Spleen (tissue), 11 donors: ENCODE measurements around the gene LRBA. TPM values are rescaled to one million over a fixed set of nuclear protein-coding genes. Genes with fewer than 3 reads are reported as not detected.

ENCODE experiments used
- DNase-seq: peaks from one replicate; pipeline ENCODE4 v3.0.0-alpha.2; 2020
- H3K27ac ChIP-seq, 8 donors: fragments of 200-600 bp; sonication (generic) in 7 of 8; 1 replicate in 4 of 8; 2 replicates in 4 of 8; pipeline versions ENCODE4 v1.5.0 to v1.8.0; 2016 to 2021; ENCODE audit warnings: inconsistent platforms in 4 of 8, mild to moderate bottlenecking in 4 of 8, moderate library complexity in 1 of 8
- H3K27me3 ChIP-seq, 7 donors: fragments of 200-600 bp; sonication (generic) in 6 of 7; replicated peaks in 1 of 7; 1 replicate in 4 of 7; 2 replicates in 3 of 7; pipeline versions ENCODE4 v1.5.0 to v1.8.0; 2016 to 2021; ENCODE audit warnings: inconsistent platforms in 3 of 7, mild to moderate bottlenecking in 1 of 7
- H3K36me3 ChIP-seq, 6 donors: fragments of 200-600 bp; sonication (generic) in 5 of 6; 1 replicate in 4 of 6; 2 replicates in 2 of 6; pipeline versions ENCODE4 v1.5.0 to v1.8.0; 2016 to 2021; ENCODE audit warnings: inconsistent platforms in 2 of 6
- H3K4me1 ChIP-seq, 6 donors: fragments of 200-600 bp; sonication (generic) in 5 of 6; 1 replicate in 3 of 6; 2 replicates in 3 of 6; pipeline versions ENCODE4 v1.5.0 to v1.8.0; 2016 to 2021; ENCODE audit warnings: inconsistent platforms in 3 of 6
- H3K4me3 ChIP-seq, 8 donors: fragments of 200-600 bp; sonication (generic) in 7 of 8; 1 replicate in 4 of 8; 2 replicates in 4 of 8; pipeline versions ENCODE4 v1.5.0 to v1.8.0; 2016 to 2021; ENCODE audit warnings: inconsistent platforms in 4 of 8, mild to moderate bottlenecking in 4 of 8, moderate library complexity in 2 of 8
- H3K9me3 ChIP-seq, 8 donors: fragments of 200-600 bp; sonication (generic) in 7 of 8; 1 replicate in 4 of 8; 2 replicates in 4 of 8; pipeline versions ENCODE4 v1.5.0 to v1.8.0; 2016 to 2021; ENCODE audit warnings: inconsistent platforms in 4 of 8
- POLR2A ChIP-seq, 3 donors: fragments of 450-650 bp; IDR thresholded peaks; one replicate each; pipeline ENCODE4 v1.5.1; 2017; ENCODE audit warnings: antibody characterized with exemption in 3 of 3, mild to moderate bottlenecking in 1 of 3
- POLR2AphosphoS5 ChIP-seq, 3 donors: sonication (generic); formaldehyde crosslinking; IDR thresholded peaks; one replicate each; pipeline ENCODE4 v1.5.1; 2017; ENCODE audit warnings: antibody characterized with exemption in 3 of 3
- WGBS, 5 donors: extraction: QIAGEN DNeasy Blood & Tissue Kit in 3 of 5; methylation state at CpG; one replicate each; pipeline versions ENCODE4 v1.1.5 to v1.1.7; 2013 to 2018; 5-methylcytosine and 5-hydroxymethylcytosine counted together
- intact Hi-C: fragments of 100-400 bp; cut with DNase I; formaldehyde crosslinking; loops from one replicate; pipeline ENCODE4 v1.15.0; 2023; ENCODE audit warnings: low total_unique reads
- polyA plus RNA-seq, 3 donors: library from polyadenylated mRNA; stranded (reverse); fragments of 200-250 nt; gene quantifications; one replicate each; pipeline ENCODE4 v1.2.1, GENCODE V29; 2013
- total RNA-seq, 7 donors: library from RNA; depleted of rRNA in 3 of 7; stranded (reverse); fragments of >200 nt in 3 of 7; fragmentation: NEBNext Ultra II Directional in 4 of 7; extraction: Animal tissue kit (Norgen Biotek cat#: 25700) in 4 of 7; gene quantifications; one replicate each; pipeline versions ENCODE4 v1.1.0 to v1.2.1, GENCODE V29; 2016 to 2021
- TF ChIP-seq, protein P1 (sequence below), 11 experiments: fragments of 200-600 bp in 7 of 11; fragments of 450-650 bp in 4 of 11; sonication (generic) in 4 of 11; IDR thresholded peaks in 8 of 11; conservative IDR thresholded peaks in 3 of 11; 1 replicate in 7 of 11; 2 replicates in 4 of 11; pipeline versions ENCODE4 v1.4.0 to v1.8.0; 2016 to 2021; ENCODE audit warnings: antibody characterized with exemption in 11 of 11, inconsistent platforms in 4 of 11, mild to moderate bottlenecking in 1 of 11
- donor health status: healthy with polysubstance abuse.
- donor health status: DM: no; HTN: no; CAD: no; lungs with moderate emphysema.
- donor health status: DM: no; HTN: no; CAD: no.
- donor health status: Bipolar disorder and iron deficiency.
- donor health status: healthy.
- donor health status: DM: no; HTN: no; CAD: no.
- donor health status: DM: yes; HTN: yes; CAD: no.

Gene LRBA
- total and polyA plus RNA-seq, 10 donors: 8.2 to 84.9 (median 50.5) TPM

DNA sequence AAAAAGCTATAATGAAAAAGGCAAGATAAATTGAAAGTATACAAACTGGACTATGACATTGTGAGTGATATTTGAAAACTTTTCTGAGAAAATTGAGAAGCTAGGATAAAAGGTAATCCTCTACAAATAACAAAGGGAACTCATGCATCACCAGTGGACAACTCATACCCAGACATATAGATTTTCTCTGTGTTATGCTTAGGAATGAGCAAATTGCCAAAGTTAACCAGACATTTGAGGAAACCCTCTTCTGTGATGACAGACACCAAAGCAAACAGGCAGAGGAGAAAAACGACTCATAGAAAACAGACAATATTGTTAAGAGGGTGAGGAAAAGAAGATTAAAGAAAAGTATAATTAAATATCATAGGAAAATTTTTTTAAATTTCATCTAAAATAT is 246.6 kb downstream of the LRBA start:
- no peaks in the 10 kb centered on the region for H3K4me1 ChIP-seq
- no peak overlapping the region for H3K4me3 ChIP-seq
- peaks cover 0 to 20% (median 2%) of the 10 kb centered on the region in 6 donors for H3K36me3 ChIP-seq
- H3K27ac ChIP-seq: no peak overlapping the region
- no peaks in the 10 kb centered on the region for H3K27me3 ChIP-seq
- DNase-seq: no peak
- H3K9me3 ChIP-seq: no peaks in the 10 kb centered on the region
- intact Hi-C loops: no loop called here
- TF ChIP-seq POLR2AphosphoS5 (IDR thresholded peaks at IDR 0.05) (no peak), POLR2A (IDR thresholded peaks at IDR 0.05) (no peak)
- TF ChIP-seq, protein P1, sequence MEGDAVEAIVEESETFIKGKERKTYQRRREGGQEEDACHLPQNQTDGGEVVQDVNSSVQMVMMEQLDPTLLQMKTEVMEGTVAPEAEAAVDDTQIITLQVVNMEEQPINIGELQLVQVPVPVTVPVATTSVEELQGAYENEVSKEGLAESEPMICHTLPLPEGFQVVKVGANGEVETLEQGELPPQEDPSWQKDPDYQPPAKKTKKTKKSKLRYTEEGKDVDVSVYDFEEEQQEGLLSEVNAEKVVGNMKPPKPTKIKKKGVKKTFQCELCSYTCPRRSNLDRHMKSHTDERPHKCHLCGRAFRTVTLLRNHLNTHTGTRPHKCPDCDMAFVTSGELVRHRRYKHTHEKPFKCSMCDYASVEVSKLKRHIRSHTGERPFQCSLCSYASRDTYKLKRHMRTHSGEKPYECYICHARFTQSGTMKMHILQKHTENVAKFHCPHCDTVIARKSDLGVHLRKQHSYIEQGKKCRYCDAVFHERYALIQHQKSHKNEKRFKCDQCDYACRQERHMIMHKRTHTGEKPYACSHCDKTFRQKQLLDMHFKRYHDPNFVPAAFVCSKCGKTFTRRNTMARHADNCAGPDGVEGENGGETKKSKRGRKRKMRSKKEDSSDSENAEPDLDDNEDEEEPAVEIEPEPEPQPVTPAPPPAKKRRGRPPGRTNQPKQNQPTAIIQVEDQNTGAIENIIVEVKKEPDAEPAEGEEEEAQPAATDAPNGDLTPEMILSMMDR (IDR thresholded peaks at IDR 0.05 in 8 of 11, conservative IDR thresholded peaks at IDR 0.05 in 3 of 11): no peak
- WGBS, 5 donors: 84 to 91% (median 88%) methylated on average over 1 of the region's 1 CpG

DNA sequence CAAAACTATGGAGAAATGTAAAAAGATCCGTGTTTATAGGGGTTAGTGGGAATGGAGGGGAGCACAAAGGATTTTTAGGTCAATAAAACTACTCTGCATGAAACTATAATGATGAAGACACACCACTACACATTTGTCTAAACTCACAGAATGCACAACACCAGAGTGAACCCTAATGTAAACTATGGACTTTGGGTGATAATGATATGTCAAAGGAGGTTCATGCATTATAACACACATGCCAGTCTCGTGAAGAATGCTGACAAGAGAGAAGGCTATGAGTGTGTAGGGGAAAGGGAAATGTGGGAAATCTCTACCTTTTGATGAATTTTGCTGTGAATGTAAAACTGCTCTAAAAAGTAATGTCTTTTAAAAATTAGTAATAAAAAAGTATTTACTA is 249.9 kb downstream of the LRBA start:
- WGBS, 5 donors: 89 to 98% (median 94%) methylated on average over 2 of the region's 2 CpGs
- DNase-seq: no peak
- no peaks in the 10 kb centered on the region for H3K4me1 ChIP-seq
- H3K9me3 ChIP-seq: no peaks in the 10 kb centered on the region
- peaks cover 0 to 10% (median 0%) of the 10 kb centered on the region in 6 donors for H3K36me3 ChIP-seq
- intact Hi-C loops: no loop called here
- TF ChIP-seq POLR2AphosphoS5 (IDR thresholded peaks at IDR 0.05) (no peak), POLR2A (IDR thresholded peaks at IDR 0.05) (no peak)
- TF ChIP-seq, protein P1 (IDR thresholded peaks at IDR 0.05 in 8 of 11, conservative IDR thresholded peaks at IDR 0.05 in 3 of 11): no peak
- no peak overlapping the region for H3K27ac ChIP-seq
- H3K4me3 ChIP-seq: no peak overlapping the region
- H3K27me3 ChIP-seq: no peaks in the 10 kb centered on the region

DNA sequence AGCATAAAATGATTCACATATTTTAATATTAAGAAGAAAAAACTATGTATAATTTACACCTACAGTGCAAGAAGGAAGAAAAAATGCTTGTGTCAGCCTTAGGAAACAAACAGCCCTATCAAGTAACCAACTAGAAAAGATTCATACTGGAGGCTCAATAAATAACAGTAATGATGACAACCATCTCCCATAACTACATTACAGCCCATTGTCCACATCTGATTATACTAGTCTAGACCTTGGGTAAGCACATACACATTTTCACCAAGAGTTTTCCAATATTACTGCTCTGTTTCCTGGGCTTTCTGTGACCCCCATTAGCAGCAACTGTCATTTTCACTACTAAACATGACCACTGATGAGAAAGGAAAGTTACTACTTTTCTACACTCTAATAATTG is 263.4 kb downstream of the LRBA start:
- no peak for DNase-seq
- Histone ChIP-seq H3K27ac (no peak overlapping the region), H3K36me3 (peaks cover 0 to 5% (median 0%) of the 10 kb centered on the region in 6 donors), H3K27me3 (no peaks in the 10 kb centered on the region), H3K4me3 (no peak overlapping the region), H3K4me1 (no peaks in the 10 kb centered on the region), H3K9me3 (no peaks in the 10 kb centered on the region)
- TF ChIP-seq POLR2AphosphoS5 (IDR thresholded peaks at IDR 0.05) (no peak), POLR2A (IDR thresholded peaks at IDR 0.05) (no peak)
- TF ChIP-seq, protein P1 (IDR thresholded peaks at IDR 0.05 in 8 of 11, conservative IDR thresholded peaks at IDR 0.05 in 3 of 11): no peak
- intact Hi-C loops: no loop called here

DNA sequence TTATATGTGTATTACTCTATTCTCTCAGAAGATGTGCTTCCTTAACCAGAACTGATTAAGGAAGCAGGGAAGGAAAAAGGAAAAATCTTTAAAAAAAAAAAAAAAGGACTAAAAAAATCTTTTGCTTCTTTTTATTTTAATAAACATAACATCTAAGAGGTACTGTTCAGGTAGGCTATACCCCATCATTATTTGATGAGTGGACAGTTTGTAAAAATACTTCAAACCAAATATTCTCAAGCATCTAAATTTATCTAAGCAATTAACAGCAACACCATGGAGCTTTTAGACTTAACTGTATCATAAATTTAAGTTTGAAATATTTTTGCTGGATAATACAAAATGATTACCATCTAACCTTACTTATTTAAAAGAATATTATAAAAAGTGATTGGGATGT is 264.3 kb downstream of the LRBA start:
- Histone ChIP-seq H3K36me3 (peaks cover 0 to 11% (median 0%) of the 10 kb centered on the region in 6 donors), H3K9me3 (no peaks in the 10 kb centered on the region), H3K27ac (no peak overlapping the region), H3K4me1 (no peaks in the 10 kb centered on the region), H3K4me3 (no peak overlapping the region), H3K27me3 (no peaks in the 10 kb centered on the region)
- no peak for DNase-seq
- intact Hi-C loops: no loop called here
- TF ChIP-seq POLR2AphosphoS5 (IDR thresholded peaks at IDR 0.05) (no peak), POLR2A (IDR thresholded peaks at IDR 0.05) (no peak)
- TF ChIP-seq, protein P1 (IDR thresholded peaks at IDR 0.05 in 8 of 11, conservative IDR thresholded peaks at IDR 0.05 in 3 of 11): no peak
